Embryonic facial prominence (tissue), 1 donor: ENCODE measurements around the gene PCDHGA3.
"Not testable (repeated sequence)": the region's sequence is repeated elsewhere in the genome, so short reads cannot be mapped to it uniquely, and the experiment has no call there.

ENCODE experiments used
- DNase-seq: peaks from one replicate; pipeline ENCODE4 v3.0.0-alpha.2; 2016; ENCODE audit errors: extremely low spot score

Gene PCDHGA3

DNA sequence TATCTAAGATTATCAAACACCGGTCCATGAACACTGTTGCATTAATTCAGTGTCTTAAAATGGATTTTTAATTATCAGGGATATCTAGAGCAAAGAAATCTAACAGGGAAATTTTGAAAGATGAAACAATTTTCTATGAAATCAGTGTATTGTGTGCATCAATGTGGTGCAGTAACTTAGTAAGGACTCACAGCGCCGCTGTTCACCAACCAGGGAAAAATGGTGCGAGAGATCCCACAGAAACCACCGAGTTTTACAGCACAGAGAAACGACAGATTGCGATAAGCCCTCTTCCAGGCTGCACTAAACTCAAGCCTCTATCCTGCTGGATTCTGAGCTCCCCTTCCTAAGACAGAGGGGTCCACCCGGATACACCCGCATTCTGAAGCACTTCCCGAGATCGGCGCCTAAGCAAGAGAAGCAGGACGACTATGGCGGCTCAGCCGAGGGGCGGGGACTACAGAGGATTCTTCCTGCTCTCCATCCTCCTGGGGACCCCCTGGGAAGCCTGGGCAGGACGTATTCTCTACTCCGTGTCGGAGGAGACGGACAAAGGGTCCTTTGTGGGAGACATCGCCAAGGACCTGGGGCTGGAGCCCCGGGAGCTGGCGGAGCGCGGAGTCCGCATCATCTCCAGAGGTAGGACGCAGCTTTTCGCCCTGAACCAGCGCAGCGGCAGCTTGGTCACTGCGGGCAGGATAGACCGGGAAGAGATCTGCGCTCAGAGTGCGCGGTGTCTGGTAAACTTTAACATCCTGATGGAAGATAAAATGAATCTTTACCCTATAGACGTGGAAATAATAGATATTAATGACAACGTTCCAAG lies 39.1 kb downstream of the PCDHGA3 start, which contains the start of gene PCDHGA7:
PCDHGA7 (plus strand) TSS at position 274 of the 826 bp plus-strand sequence; CDS start at position 432, 158 bp downstream.
- no peak for DNase-seq

DNA sequence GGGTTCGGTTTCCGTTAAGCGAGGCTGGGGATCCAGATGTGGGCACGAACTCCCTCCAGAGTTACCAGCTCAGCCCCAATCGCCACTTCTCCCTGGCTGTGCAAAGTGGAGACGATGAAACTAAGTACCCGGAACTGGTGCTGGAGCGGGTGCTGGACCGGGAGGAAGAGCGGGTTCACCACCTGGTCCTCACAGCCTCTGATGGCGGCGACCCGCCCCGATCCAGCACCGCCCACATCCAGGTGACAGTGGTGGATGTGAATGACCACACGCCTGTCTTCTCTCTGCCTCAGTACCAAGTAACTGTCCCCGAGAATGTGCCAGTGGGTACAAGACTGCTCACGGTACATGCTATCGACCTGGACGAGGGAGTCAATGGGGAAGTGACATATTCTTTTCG lies 39.7 kb downstream of the PCDHGA3 start:
- no peak for DNase-seq

DNA sequence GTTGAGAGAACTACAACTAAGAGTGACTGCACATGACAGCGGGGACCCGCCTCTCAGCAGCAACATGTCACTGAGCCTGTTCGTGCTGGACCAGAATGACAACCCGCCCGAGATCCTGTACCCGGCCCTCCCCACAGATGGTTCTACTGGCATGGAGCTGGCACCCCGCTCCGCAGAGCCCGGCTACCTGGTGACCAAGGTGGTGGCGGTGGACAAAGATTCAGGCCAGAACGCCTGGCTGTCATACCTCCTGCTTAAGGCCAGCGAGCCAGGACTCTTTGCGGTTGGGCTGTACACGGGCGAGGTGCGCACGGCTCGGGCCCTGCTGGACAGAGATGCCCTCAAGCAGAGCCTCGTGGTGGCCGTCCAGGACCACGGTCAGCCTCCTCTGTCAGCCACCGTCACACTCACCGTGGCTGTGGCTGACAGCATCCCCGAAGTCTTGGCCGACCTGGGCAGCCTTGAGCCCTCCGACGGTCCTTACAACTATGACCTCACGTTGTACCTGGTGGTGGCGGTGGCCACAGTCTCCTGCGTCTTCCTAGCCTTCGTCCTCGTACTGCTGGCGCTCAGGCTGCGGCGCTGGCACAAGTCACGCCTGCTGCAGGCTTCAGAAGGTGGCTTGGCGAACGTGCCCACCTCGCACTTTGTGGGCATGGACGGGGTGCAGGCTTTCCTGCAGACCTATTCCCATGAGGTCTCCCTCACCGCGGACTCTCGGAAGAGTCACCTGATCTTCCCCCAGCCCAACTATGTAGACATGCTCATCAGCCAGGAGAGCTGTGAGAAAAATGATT lies 41.0 kb downstream of the PCDHGA3 start:
- DNase-seq = no peak

DNA sequence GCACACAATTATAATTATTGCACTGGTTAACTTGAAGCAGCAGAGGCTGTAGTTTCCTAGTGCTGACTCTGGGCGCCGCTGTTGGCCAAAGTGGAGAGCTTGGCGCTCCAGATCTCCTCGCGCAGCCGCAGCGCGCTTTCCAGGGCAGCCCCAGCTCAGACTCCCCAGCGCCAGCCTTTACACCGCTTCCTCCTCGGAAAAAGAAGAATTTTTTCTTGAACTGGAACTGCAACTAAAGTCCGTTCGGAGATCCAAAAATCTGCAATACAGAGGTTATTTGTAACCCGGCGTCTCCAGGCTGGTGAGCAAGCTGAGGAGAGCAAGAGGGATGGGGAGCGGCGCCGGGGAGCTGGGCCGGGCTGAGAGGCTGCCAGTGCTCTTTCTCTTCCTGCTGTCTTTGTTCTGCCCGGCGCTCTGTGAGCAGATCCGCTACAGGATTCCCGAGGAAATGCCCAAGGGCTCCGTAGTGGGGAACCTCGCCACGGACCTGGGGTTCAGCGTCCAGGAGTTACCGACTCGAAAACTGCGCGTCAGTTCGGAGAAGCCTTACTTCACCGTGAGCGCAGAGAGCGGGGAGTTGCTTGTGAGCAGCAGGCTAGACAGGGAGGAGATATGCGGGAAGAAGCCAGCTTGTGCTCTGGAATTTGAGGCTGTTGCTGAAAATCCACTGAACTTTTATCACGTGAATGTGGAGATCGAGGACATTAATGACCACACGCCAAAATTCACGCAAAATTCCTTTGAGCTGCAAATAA lies 44.1 kb downstream of the PCDHGA3 start, which contains the start of gene PCDHGB4:
PCDHGB4 (plus strand) TSS at position 142 of the 755 bp plus-strand sequence; CDS start at position 329, 187 bp downstream.
- DNase-seq = not testable (repeated sequence)

DNA sequence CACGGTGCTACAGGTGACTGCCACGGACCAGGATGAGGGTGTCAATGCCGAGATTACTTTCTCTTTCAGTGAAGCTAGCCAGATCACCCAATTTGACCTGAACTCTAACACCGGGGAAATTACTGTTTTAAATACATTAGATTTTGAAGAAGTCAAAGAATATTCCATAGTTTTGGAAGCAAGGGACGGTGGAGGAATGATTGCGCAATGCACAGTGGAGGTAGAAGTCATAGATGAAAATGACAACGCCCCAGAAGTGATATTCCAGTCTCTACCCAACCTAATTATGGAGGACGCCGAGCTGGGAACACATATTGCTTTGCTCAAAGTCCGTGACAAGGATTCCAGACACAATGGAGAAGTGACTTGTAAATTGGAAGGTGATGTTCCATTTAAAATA lies 45.0 kb downstream of the PCDHGA3 start:
- no peak for DNase-seq

DNA sequence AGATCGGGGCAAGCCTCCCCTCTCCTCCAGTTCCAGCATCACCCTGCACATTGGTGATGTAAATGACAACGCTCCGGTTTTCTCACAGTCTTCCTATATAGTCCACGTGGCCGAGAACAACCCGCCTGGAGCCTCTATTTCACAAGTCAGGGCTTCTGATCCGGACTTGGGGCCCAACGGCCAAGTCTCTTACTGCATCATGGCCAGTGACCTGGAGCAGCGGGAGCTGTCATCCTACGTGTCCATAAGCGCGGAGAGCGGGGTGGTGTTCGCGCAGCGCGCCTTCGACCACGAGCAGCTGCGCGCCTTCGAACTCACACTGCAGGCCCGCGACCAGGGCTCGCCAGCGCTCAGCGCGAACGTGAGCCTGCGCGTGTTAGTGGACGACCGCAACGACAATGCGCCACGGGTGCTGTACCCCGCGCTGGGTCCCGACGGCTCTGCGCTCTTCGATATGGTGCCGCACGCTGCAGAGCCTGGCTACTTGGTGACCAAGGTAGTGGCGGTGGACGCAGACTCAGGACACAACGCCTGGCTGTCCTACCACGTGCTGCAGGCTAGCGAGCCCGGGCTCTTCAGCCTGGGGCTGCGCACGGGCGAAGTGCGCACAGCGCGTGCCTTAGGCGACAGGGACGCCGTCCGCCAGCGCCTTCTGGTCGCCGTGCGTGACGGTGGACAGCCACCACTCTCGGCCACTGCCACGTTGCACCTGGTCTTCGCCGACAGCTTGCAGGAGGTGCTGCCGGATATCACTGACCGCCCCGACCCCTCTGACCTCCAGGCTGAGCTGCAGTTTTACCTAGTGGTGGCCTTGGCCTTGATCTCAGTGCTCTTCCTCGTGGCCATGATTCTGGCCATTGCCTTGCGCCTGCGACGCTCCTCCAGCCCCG lies 45.8 kb downstream of the PCDHGA3 start:
- DNase-seq = no peak

DNA sequence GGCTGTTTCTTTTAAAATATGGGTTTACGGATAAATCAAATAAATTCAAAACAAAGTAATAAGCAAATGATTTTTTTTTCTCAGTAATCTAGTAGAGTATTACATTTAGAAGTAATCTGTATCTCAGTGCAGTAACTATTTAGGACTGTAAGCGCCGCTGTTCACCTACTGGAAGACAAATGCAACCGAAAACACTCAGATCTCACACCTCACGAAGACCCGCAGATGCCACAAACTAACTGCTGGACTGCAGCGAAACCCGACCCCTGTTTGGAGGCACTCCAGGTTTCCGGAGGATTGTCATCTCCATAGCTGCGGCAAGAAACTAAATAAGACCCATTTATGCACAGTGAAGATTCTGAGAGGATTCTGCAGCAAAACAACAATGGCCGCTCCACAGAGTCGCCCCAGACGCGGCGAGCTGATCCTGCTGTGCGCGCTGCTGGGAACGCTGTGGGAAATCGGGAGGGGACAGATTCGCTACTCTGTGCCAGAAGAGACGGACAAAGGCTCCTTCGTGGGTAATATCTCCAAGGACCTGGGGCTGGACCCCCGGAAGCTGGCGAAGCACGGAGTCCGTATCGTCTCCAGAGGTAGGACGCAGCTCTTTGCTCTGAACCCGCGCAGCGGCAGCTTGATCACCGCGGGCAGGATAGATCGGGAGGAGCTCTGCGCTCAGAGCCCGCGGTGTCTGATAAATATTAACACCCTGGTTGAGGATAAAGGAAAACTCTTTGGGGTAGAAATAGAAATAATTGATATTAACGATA lies 49.0 kb downstream of the PCDHGA3 start, which contains the start of gene PCDHGA8:
PCDHGA8 (plus strand) TSS at position 205 of the 770 bp plus-strand sequence; CDS start at position 386, 181 bp downstream.
- no peak for DNase-seq

DNA sequence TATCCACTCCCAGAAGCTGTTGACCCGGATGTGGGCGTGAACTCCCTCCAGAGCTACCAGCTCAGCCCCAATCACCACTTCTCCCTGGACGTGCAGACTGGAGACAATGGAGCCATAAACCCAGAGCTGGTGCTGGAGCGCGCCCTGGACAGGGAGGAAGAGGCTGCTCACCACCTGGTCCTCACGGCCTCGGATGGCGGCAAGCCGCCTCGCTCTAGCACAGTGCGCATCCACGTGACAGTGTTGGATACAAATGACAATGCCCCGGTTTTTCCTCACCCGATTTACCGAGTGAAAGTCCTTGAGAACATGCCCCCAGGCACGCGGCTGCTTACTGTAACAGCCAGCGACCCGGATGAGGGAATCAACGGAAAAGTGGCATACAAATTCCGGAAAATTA lies 49.6 kb downstream of the PCDHGA3 start:
- DNase-seq = no peak

DNA sequence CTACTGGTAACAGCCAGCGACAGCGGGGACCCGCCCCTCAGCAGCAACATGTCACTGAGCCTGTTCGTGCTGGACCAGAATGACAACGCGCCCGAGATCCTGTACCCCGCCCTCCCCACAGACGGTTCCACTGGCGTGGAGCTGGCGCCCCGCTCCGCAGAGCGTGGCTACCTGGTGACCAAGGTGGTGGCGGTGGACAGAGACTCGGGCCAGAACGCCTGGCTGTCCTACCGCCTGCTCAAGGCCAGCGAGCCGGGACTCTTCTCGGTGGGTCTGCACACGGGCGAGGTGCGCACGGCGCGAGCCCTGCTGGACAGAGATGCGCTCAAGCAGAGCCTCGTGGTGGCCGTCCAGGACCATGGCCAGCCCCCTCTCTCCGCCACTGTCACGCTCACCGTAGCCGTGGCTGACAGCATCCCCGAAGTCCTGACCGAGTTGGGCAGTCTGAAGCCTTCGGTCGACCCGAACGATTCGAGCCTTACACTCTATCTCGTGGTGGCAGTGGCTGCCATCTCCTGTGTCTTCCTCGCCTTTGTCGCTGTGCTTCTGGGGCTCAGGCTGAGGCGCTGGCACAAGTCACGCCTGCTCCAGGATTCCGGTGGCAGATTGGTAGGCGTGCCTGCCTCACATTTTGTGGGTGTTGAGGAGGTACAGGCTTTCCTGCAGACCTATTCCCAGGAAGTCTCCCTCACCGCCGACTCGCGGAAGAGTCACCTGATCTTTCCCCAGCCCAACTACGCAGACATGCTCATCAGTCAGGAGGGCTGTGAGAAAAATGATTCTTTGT lies 51.0 kb downstream of the PCDHGA3 start:
- not testable (repeated sequence) for DNase-seq
